OCI-LY7 (cell line): ENCODE results near the gene PFKFB3. TPM values are rescaled to one million over a fixed set of nuclear protein-coding genes. Genes with fewer than 3 reads are reported as not detected.

Experiments used
- BruUV-seq: library from RNA; stranded (reverse); fragments of 400-500 nt; replicated peaks from 2 replicates; lab custom pipeline; 2021; lab: Mats Ljungman, UMichigan
- CTCF ChIA-PET: fragments of 300-600 bp; sonication (Branson Sonifier 250); formaldehyde crosslinking; loops from one replicate; lab custom pipeline; 2022; ENCODE audit warnings: antibody characterized with exemption; ENCODE audit not compliant: unreplicated experiment; lab: Charles Lee
- POLR2A ChIA-PET: fragments of 300-600 bp; sonication (Branson Sonifier 250); formaldehyde crosslinking; loops from one replicate; lab custom pipeline; 2022; ENCODE audit warnings: antibody characterized with exemption; lab: Charles Lee
- DNase-seq: peaks from one replicate; pipeline ENCODE4 v3.0.0-alpha.2; 2015; ENCODE audit warnings: low spot score
- H2AFZ ChIP-seq: fragments of 200-600 bp; sonication (generic), shearing (Covaris generic); 2 replicates; pipeline ENCODE4 v1.6.1; 2014; ENCODE audit warnings: mild to moderate bottlenecking, antibody characterized with exemption, low read length, moderate library complexity
- H3K27ac ChIP-seq: fragments of 200-600 bp; sonication (generic); 2 replicates; pipeline ENCODE4 v1.5.1; 2014; ENCODE audit warnings: mixed run types, low read depth, mild to moderate bottlenecking, moderate library complexity, low read length, inconsistent platforms; ENCODE audit not compliant: poor library complexity, severe bottlenecking
- H3K36me3 ChIP-seq: fragments of 200-600 bp; sonication (generic); 2 replicates; pipeline ENCODE4 v1.6.1; 2014; ENCODE audit warnings: mild to moderate bottlenecking, antibody characterized with exemption, low read length, moderate library complexity, mixed read lengths; ENCODE audit not compliant: insufficient read depth
- H3K4me1 ChIP-seq: fragments of 200-600 bp; sonication (generic); 2 replicates; pipeline ENCODE4 v1.5.1; 2014; ENCODE audit warnings: mild to moderate bottlenecking, low read length; ENCODE audit not compliant: insufficient read depth, poor library complexity, severe bottlenecking
- H3K4me2 ChIP-seq: fragments of 200-600 bp; sonication (generic); 2 replicates; pipeline ENCODE4 v1.6.1; 2014; ENCODE audit warnings: mild to moderate bottlenecking, low read length
- H3K4me3 ChIP-seq: fragments of 200-600 bp; sonication (generic); 2 replicates; pipeline ENCODE4 v1.5.1; 2014; ENCODE audit warnings: mild to moderate bottlenecking, low read depth, low read length; ENCODE audit not compliant: poor library complexity, severe bottlenecking
- H3K79me2 ChIP-seq: fragments of 200-600 bp; sonication (generic); 2 replicates; pipeline ENCODE4 v1.6.1; 2016; ENCODE audit warnings: low read depth, mild to moderate bottlenecking, low read length, moderate library complexity, mixed read lengths; ENCODE audit not compliant: insufficient read depth
- H3K9me2 ChIP-seq: fragments of 200-600 bp; sonication (generic); 2 replicates; pipeline ENCODE4 v1.6.1; 2016; ENCODE audit warnings: mild to moderate bottlenecking, low read length, mixed read lengths; ENCODE audit not compliant: insufficient read depth
- H3K9me3 ChIP-seq: fragments of 200-600 bp; sonication (generic); 2 replicates; pipeline ENCODE4 v1.6.1; 2014; ENCODE audit warnings: mild to moderate bottlenecking, mixed run types, low read length, mixed read lengths
- H4K20me1 ChIP-seq: fragments of 200-600 bp; sonication (generic); 2 replicates; pipeline ENCODE4 v1.6.1; 2014; ENCODE audit warnings: mild to moderate bottlenecking, antibody characterized with exemption, low read length, moderate library complexity, mixed read lengths; ENCODE audit not compliant: insufficient read depth
- CTCF ChIP-seq: fragments of 200-600 bp; sonication (generic); conservative IDR thresholded peaks from 2 replicates; pipeline ENCODE4 v1.5.1; 2014; ENCODE audit warnings: mild to moderate bottlenecking, antibody characterized with exemption, low read length, moderate library complexity, mixed read lengths
- EZH2phosphoT487 ChIP-seq: fragments of 200-600 bp; sonication (generic); IDR thresholded peaks from 2 replicates; pipeline ENCODE4 v1.6.1; 2018; ENCODE audit warnings: low read depth, borderline replicate concordance, mild to moderate bottlenecking, mixed run types, antibody characterized with exemption, low read length, moderate library complexity, mixed read lengths
- intact Hi-C: fragments of 100-400 bp; cut with micrococcal nuclease; formaldehyde crosslinking; loops from one replicate; pipeline ENCODE4 v1.10.0; 2022; ENCODE audit not compliant: unreplicated experiment
- total RNA-seq, 2 experiments: library from RNA; depleted of rRNA in 1 of 2; stranded (reverse); fragments of >200 nt in 1 of 2; shearing (Covaris generic) in 1 of 2; gene quantifications; 2 replicates each; pipeline ENCODE4 v1.2.3, GENCODE V29; 2014 to 2022

Gene PFKFB3
- total RNA-seq, 2 experiments from 2014 or later, result 33.7 to 50.7 TPM

GRCh38 chr10:6213908-6214307, 11.2 kb downstream of the PFKFB3 start:
- TF ChIP-seq EZH2phosphoT487 (no peak), CTCF (no peak)
- DNase-seq, result no peak
- CTCF ChIA-PET, result no interaction called here
- Histone ChIP-seq H2AFZ (no peak overlapping the region), H4K20me1 (peaks cover 10% of the 10 kb centered on the region), H3K4me2 (no peak overlapping the region), H3K4me1 (peaks cover 10% of the 10 kb centered on the region), H3K79me2 (peaks cover 41% of the 10 kb centered on the region), H3K36me3 (peaks cover 81% of the 10 kb centered on the region), H3K27ac (no peak overlapping the region), H3K9me2 (no peaks in the 10 kb centered on the region), H3K4me3 (no peak overlapping the region), H3K9me3 (no peaks in the 10 kb centered on the region)
- POLR2A ChIA-PET, result no interaction called here
- no TSS peak for BruUV-seq
- intact Hi-C loops, result no loop called here

GRCh38 chr10:6214612-6215011, 11.9 kb downstream of the PFKFB3 start:
- H3K27ac ChIP-seq, result no peak overlapping the region
- peaks cover 3% of the 10 kb centered on the region for H3K4me1 ChIP-seq
- CTCF ChIA-PET, result no interaction called here
- intact Hi-C loops, result no loop called here
- H4K20me1 ChIP-seq, result peaks cover 6% of the 10 kb centered on the region; the same call in 1 of the 2 replicates
- POLR2A ChIA-PET, result no interaction called here
- TF ChIP-seq CTCF (no peak), EZH2phosphoT487 (no peak)
- H3K79me2 ChIP-seq, result peaks cover 34% of the 10 kb centered on the region
- H3K36me3 ChIP-seq, result peaks cover 86% of the 10 kb centered on the region
- no peak overlapping the region for H2AFZ ChIP-seq
- H3K9me2 ChIP-seq, result no peaks in the 10 kb centered on the region
- no peak for DNase-seq
- no peak overlapping the region for H3K4me2 ChIP-seq
- H3K9me3 ChIP-seq, result no peaks in the 10 kb centered on the region
- BruUV-seq, result no TSS peak
- no peak overlapping the region for H3K4me3 ChIP-seq

GRCh38 chr10:6215241-6215640, 12.5 kb downstream of the PFKFB3 start:
- BruUV-seq, result no TSS peak
- no peak for DNase-seq
- no peak overlapping the region for H3K4me3 ChIP-seq
- H4K20me1 ChIP-seq, result peaks cover 6% of the 10 kb centered on the region; the same call in 1 of the 2 replicates
- H3K9me3 ChIP-seq, result no peaks in the 10 kb centered on the region
- peaks cover 92% of the 10 kb centered on the region for H3K36me3 ChIP-seq
- intact Hi-C loops, result no loop called here
- no peaks in the 10 kb centered on the region for H3K4me1 ChIP-seq
- POLR2A ChIA-PET, result no interaction called here
- H3K27ac ChIP-seq, result no peak overlapping the region
- CTCF ChIA-PET, result no interaction called here
- H3K9me2 ChIP-seq, result no peaks in the 10 kb centered on the region
- H3K79me2 ChIP-seq, result peaks cover 28% of the 10 kb centered on the region
- TF ChIP-seq CTCF, result no peak
- TF ChIP-seq EZH2phosphoT487, result no peak
- no peak overlapping the region for H2AFZ ChIP-seq
- H3K4me2 ChIP-seq, result no peak overlapping the region
